ENCODE measurements around the gene SLC25A12.
"Not testable (repeated sequence)": the region's sequence is repeated elsewhere in the genome, so short reads cannot be mapped to it uniquely, and the experiment has no call there.

Gene SLC25A12

DNA sequence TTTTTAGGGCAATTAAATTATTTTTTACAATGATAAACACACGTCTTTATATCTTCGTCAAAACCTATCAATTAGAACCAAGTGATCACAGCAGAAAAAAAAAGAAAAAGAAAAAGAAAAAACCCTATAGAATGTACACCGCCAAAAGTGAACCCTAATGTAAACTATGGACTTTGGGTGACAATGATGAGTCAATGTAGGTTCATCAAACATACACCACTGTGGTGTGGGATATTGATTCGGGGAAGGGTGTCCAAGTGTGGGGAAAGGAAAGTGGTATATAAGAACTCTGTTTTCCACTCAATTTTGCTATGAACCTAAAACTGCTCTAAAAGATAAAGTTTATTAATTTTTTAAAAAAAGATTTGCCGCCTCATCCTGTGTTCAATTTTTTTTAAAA, 121.7 kb downstream of the SLC25A12 start:
- H3K4me3 ChIP-seq (ENCODE audit: insufficient read length, low read depth): no peak overlapping the region
- no peaks in the 10 kb centered on the region for H3K27me3 ChIP-seq (ENCODE audit: insufficient read depth, insufficient read length)
- H3K9me3 ChIP-seq (ENCODE audit: insufficient read depth, low read length): peaks cover 32% of the 10 kb centered on the region
- no peak for DNase-seq (ENCODE audit: low read depth, low spot score)
- TF ChIP-seq YY1 (IDR thresholded peaks at IDR 0.05; ENCODE audit: insufficient read depth, insufficient read length) (no peak), ZNF274 (IDR thresholded peaks at IDR 0.05; ENCODE audit: low read depth, low read length) (no peak), SUZ12 (IDR thresholded peaks at IDR 0.05; ENCODE audit: extremely low read depth, insufficient read depth, insufficient read length) (no peak)
- no peaks in the 10 kb centered on the region for H3K36me3 ChIP-seq (ENCODE audit: insufficient read depth, insufficient read length, low read length)
- no peak overlapping the region for H3K9ac ChIP-seq (ENCODE audit: insufficient read length, low read depth)
- H3K4me1 ChIP-seq (ENCODE audit: insufficient read depth, insufficient read length): no peaks in the 10 kb centered on the region

DNA sequence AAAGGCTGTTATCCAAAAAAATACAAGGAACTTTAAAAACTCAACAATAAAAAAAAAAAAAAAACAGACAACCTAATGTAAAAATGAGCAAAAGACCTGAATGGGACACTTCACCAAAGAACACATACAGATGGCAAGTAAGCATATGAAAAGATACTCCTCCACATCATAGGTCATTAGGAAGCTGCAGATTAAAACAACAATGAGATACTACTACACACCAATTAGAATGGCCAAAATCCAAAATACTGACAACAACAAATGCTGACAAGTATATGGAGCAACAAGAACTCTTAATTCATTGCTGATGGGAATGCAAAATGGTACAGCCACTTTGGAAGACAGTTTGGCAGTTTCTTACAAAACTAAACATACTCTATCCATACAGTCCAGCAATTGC, 122.6 kb downstream of the SLC25A12 start:
- Histone ChIP-seq H3K9me3 (ENCODE audit: insufficient read depth, low read length) (peaks cover 29% of the 10 kb centered on the region), H3K27me3 (ENCODE audit: insufficient read depth, insufficient read length) (no peaks in the 10 kb centered on the region), H3K9ac (ENCODE audit: insufficient read length, low read depth) (no peak overlapping the region), H3K4me1 (ENCODE audit: insufficient read depth, insufficient read length) (no peaks in the 10 kb centered on the region), H3K36me3 (ENCODE audit: insufficient read depth, insufficient read length, low read length) (no peaks in the 10 kb centered on the region), H3K4me3 (ENCODE audit: insufficient read length, low read depth) (no peak overlapping the region)
- no peak for DNase-seq (ENCODE audit: low read depth, low spot score)
- TF ChIP-seq SUZ12 (IDR thresholded peaks at IDR 0.05; ENCODE audit: extremely low read depth, insufficient read depth, insufficient read length) (no peak), ZNF274 (IDR thresholded peaks at IDR 0.05; ENCODE audit: low read depth, low read length) (no peak), YY1 (IDR thresholded peaks at IDR 0.05; ENCODE audit: insufficient read depth, insufficient read length) (no peak)

DNA sequence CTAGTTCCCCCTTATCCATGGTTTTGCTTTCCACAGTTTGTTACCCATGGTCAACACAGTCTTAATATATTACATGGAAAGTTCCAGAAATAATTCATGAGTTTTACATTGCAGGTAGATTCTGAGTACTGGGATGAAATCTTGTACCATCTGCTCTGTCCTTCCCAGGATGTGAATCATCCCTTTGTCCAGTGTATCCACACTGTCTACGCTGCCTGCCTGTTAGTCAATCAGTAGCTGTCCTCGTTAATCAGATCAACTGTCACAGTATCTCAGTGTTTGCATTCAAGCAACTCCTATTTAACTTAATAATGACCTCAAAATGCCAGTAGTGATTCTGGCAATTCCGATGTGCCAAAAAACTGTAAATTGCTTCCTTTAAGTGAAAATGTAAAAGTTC, 130.4 kb downstream of the SLC25A12 start:
- peaks cover 22% of the 10 kb centered on the region for H3K36me3 ChIP-seq (ENCODE audit: insufficient read depth, insufficient read length, low read length)
- H3K9ac ChIP-seq (ENCODE audit: insufficient read length, low read depth): no peak overlapping the region
- no peak for TF ChIP-seq YY1 (IDR thresholded peaks at IDR 0.05; ENCODE audit: insufficient read depth, insufficient read length)
- no peak for TF ChIP-seq SUZ12 (IDR thresholded peaks at IDR 0.05; ENCODE audit: extremely low read depth, insufficient read depth, insufficient read length)
- no peak for TF ChIP-seq ZNF274 (IDR thresholded peaks at IDR 0.05; ENCODE audit: low read depth, low read length)
- no peak for DNase-seq (ENCODE audit: low read depth, low spot score)
- no peaks in the 10 kb centered on the region for H3K27me3 ChIP-seq (ENCODE audit: insufficient read depth, insufficient read length)
- no peaks in the 10 kb centered on the region for H3K4me1 ChIP-seq (ENCODE audit: insufficient read depth, insufficient read length)
- H3K9me3 ChIP-seq (ENCODE audit: insufficient read depth, low read length): no peaks in the 10 kb centered on the region; the same call in 1 of the 2 replicates
- H3K4me3 ChIP-seq (ENCODE audit: insufficient read length, low read depth): no peak overlapping the region

DNA sequence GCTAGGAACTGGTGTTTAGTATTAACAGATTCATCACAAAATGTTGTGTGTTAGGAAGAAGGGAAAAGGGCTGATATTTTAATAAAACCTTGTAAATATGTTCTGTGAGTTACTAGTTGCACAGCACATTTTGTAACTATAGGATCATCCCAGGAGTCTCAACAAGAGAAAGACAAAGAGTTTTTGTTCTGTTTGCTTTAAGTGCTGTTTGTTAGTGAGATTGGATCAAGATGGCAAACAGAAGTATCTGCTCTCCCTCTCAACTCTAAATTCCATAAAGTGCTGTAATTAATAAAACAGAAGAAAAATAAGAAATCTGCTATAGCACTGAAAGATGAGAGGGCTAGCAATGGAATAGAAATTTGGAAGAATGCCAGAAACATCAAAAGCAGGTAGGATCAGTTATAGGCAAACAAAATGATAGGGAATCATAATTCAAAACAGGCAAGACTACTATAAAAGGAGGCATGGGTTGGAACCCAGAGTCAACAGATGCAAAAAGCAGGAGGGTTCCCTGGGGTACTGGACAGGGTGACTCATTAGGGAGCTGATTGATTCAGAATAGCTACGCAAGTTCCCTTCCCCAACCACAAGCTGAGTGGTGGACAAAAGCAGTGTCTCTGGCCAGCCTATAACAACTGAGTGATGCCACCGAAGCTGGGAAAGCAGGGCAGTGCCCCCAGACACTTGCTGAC, 131.0 kb downstream of the SLC25A12 start:
- H3K4me3 ChIP-seq (ENCODE audit: insufficient read length, low read depth): no peak overlapping the region
- no peaks in the 10 kb centered on the region for H3K4me1 ChIP-seq (ENCODE audit: insufficient read depth, insufficient read length)
- no peaks in the 10 kb centered on the region; the same call in 1 of the 2 replicates for H3K9me3 ChIP-seq (ENCODE audit: insufficient read depth, low read length)
- peaks cover 22% of the 10 kb centered on the region for H3K36me3 ChIP-seq (ENCODE audit: insufficient read depth, insufficient read length, low read length)
- no peak for DNase-seq (ENCODE audit: low read depth, low spot score)
- no peak for TF ChIP-seq ZNF274 (IDR thresholded peaks at IDR 0.05; ENCODE audit: low read depth, low read length)
- TF ChIP-seq SUZ12 (IDR thresholded peaks at IDR 0.05; ENCODE audit: extremely low read depth, insufficient read depth, insufficient read length): no peak
- no peak for TF ChIP-seq YY1 (IDR thresholded peaks at IDR 0.05; ENCODE audit: insufficient read depth, insufficient read length)
- no peak overlapping the region for H3K9ac ChIP-seq (ENCODE audit: insufficient read length, low read depth)
- no peaks in the 10 kb centered on the region for H3K27me3 ChIP-seq (ENCODE audit: insufficient read depth, insufficient read length)

DNA sequence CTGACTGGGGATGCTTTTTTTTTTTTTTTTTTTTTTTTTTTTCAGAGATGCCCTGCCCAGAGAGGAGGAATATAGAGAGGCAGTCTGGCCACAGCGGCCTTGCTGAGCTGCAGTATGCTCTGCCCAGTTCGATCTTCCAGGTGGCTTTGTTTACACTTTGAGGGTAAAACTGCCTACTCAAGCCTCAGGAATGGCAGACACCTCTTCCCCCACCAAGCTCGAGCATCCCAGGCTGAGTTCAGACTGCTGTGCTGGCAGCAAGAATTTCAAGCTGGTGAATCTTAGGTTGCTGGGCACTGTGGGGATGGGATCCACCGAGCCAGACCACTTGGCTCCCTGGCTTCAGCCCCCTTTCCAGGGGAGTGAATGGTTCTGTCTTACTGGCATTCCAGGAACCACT, 132.9 kb downstream of the SLC25A12 start:
- H3K9me3 ChIP-seq (ENCODE audit: insufficient read depth, low read length); H3K27me3 ChIP-seq (ENCODE audit: insufficient read depth, insufficient read length); H3K4me1 ChIP-seq (ENCODE audit: insufficient read depth, insufficient read length); DNase-seq (ENCODE audit: low read depth, low spot score); H3K4me3 ChIP-seq (ENCODE audit: insufficient read length, low read depth); H3K9ac ChIP-seq (ENCODE audit: insufficient read length, low read depth): not testable (repeated sequence)
- peaks cover 22% of the 10 kb centered on the region for H3K36me3 ChIP-seq (ENCODE audit: insufficient read depth, insufficient read length, low read length)

DNA sequence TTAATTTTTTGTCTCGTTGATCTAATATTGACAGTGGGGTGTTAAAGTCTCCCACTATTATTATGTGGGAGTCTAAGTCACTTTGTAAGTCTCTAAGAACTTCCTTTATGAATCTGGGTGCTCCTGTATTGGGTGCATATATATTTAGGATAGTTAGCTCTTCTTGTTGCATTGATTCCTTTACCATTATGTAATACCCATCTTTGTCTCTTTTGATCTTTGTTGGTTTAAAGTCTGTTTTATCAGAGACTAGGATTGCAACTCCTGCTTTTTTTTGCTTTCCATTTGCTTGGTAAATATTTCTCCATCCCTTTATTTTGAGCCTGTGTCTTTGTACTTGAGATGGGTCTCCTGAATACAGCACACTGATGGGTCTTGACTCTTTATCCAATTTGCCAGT, 135.3 kb downstream of the SLC25A12 start:
- H3K36me3 ChIP-seq (ENCODE audit: insufficient read depth, insufficient read length, low read length): peaks cover 19% of the 10 kb centered on the region
- H3K9me3 ChIP-seq (ENCODE audit: insufficient read depth, low read length); H3K4me3 ChIP-seq (ENCODE audit: insufficient read length, low read depth); DNase-seq (ENCODE audit: low read depth, low spot score); H3K27me3 ChIP-seq (ENCODE audit: insufficient read depth, insufficient read length); H3K4me1 ChIP-seq (ENCODE audit: insufficient read depth, insufficient read length); H3K9ac ChIP-seq (ENCODE audit: insufficient read length, low read depth): not testable (repeated sequence)

DNA sequence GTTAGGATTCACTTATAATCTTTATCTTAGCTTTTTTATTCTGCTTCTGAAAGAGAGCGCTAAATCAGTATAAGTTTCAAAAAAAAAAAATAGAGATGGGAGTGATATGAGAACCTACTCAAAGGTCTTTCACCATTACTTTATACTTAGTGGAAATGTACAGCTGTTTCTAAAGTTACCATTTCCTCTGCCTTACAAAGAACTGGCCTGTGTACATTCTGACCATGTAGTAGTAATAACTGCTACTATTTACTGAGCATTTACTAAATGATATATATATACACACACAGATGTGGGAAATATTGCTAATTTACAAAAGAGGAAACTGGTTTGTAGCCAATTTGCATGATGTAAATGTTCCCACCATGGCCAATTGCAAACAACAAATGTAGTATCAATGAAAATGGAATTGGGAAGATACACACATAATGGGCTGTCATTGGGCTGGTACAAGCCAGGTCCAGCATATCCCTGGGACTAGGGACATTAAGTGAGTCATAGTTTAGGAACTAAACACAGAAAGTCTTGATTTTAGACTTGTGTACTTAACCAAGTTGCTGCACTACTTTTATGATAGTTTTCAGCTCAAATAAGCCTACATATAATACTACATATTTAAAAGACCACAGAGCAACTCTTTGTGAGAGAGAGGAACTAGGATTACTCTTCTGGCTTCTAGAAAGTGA, 139.6 kb downstream of the SLC25A12 start:
- H3K4me3 ChIP-seq (ENCODE audit: insufficient read length, low read depth): no peak overlapping the region
- no peak for DNase-seq (ENCODE audit: low read depth, low spot score)
- no peak for TF ChIP-seq YY1 (IDR thresholded peaks at IDR 0.05; ENCODE audit: insufficient read depth, insufficient read length)
- no peak for TF ChIP-seq SUZ12 (IDR thresholded peaks at IDR 0.05; ENCODE audit: extremely low read depth, insufficient read depth, insufficient read length)
- no peak for TF ChIP-seq ZNF274 (IDR thresholded peaks at IDR 0.05; ENCODE audit: low read depth, low read length)
- no peaks in the 10 kb centered on the region for H3K9me3 ChIP-seq (ENCODE audit: insufficient read depth, low read length)
- no peak overlapping the region for H3K9ac ChIP-seq (ENCODE audit: insufficient read length, low read depth)
- H3K4me1 ChIP-seq (ENCODE audit: insufficient read depth, insufficient read length): no peaks in the 10 kb centered on the region
- H3K27me3 ChIP-seq (ENCODE audit: insufficient read depth, insufficient read length): no peaks in the 10 kb centered on the region
- peaks cover 27% of the 10 kb centered on the region for H3K36me3 ChIP-seq (ENCODE audit: insufficient read depth, insufficient read length, low read length)
